H9 (cell line): ENCODE results near the gene CCDC93. TPM values are rescaled to one million over a fixed set of nuclear protein-coding genes. Genes with fewer than 3 reads are reported as not detected.

ENCODE experiments used
- DNase-seq: peaks from one replicate; pipeline ENCODE4 v3.0.0-alpha.2; 2017
- H2AFZ ChIP-seq: one replicate; pipeline ENCODE4 v1.6.1; 2013; ENCODE audit warnings: mild to moderate bottlenecking, low read length, control low read depth, moderate library complexity
- H2AK5ac ChIP-seq: 2 replicates; pipeline ENCODE4 v1.6.1; 2013; ENCODE audit warnings: low read length, control low read depth, mixed read lengths; ENCODE audit not compliant: insufficient read length
- H2BK120ac ChIP-seq: one replicate; pipeline ENCODE4 v1.6.1; 2013; ENCODE audit warnings: low read depth, mild to moderate bottlenecking, low read length, control low read depth, inconsistent platforms; ENCODE audit not compliant: poor library complexity, severe bottlenecking
- H2BK12ac ChIP-seq: 2 replicates; pipeline ENCODE4 v1.6.1; 2013; ENCODE audit warnings: low read length, control low read depth, mixed read lengths, low read depth; ENCODE audit not compliant: insufficient read length
- H2BK15ac ChIP-seq: 2 replicates; pipeline ENCODE4 v1.6.1; 2013; ENCODE audit warnings: low read depth, low read length, control low read depth
- H2BK20ac ChIP-seq: one replicate; pipeline ENCODE4 v1.6.1; 2013; ENCODE audit warnings: low read depth, mild to moderate bottlenecking, low read length, control low read depth, inconsistent platforms; ENCODE audit not compliant: poor library complexity, severe bottlenecking
- H2BK5ac ChIP-seq: 2 replicates; pipeline ENCODE4 v1.6.1; 2013; ENCODE audit warnings: low read length, control low read depth, mixed read lengths; ENCODE audit not compliant: insufficient read length
- H3K14ac ChIP-seq: 2 replicates; pipeline ENCODE4 v1.6.1; 2013; ENCODE audit warnings: low read length, control low read depth; ENCODE audit not compliant: insufficient read depth
- H3K18ac ChIP-seq: 2 replicates; pipeline ENCODE4 v1.6.1; 2013; ENCODE audit warnings: low read depth, mild to moderate bottlenecking, mixed read lengths, low read length, control low read depth; ENCODE audit not compliant: insufficient read length
- H3K23ac ChIP-seq: 2 replicates; pipeline ENCODE4 v1.6.1; 2013; ENCODE audit warnings: low read length, control low read depth, mixed read lengths, low read depth; ENCODE audit not compliant: insufficient read length
- H3K23me2 ChIP-seq: 2 replicates; pipeline ENCODE4 v1.6.1; 2013; ENCODE audit warnings: low read depth, mild to moderate bottlenecking, mixed read lengths, low read length, control low read depth; ENCODE audit not compliant: insufficient read length, poor library complexity, severe bottlenecking
- H3K27ac ChIP-seq: 2 replicates; pipeline ENCODE4 v1.5.1; 2013; ENCODE audit warnings: low read length, control low read depth, mixed read lengths, low read depth; ENCODE audit not compliant: insufficient read length
- H3K27me3 ChIP-seq: 2 replicates; pipeline ENCODE4 v1.6.1; 2013; ENCODE audit warnings: low read length, control low read depth, inconsistent platforms; ENCODE audit not compliant: insufficient read depth
- H3K4ac ChIP-seq: 2 replicates; pipeline ENCODE4 v1.6.1; 2013; ENCODE audit warnings: low read depth, mild to moderate bottlenecking, control low read depth, inconsistent platforms, low read length, moderate library complexity
- H3K4me1 ChIP-seq: 2 replicates; pipeline ENCODE4 v1.6.1; 2013; ENCODE audit warnings: low read length, control low read depth, inconsistent platforms; ENCODE audit not compliant: insufficient read depth
- H3K4me2 ChIP-seq: 2 replicates; pipeline ENCODE4 v1.6.1; 2013; ENCODE audit warnings: low read length, control low read depth, mixed read lengths; ENCODE audit not compliant: insufficient read length, insufficient read depth
- H3K56ac ChIP-seq: 2 replicates; pipeline ENCODE4 v1.6.1; 2013; ENCODE audit warnings: low read depth, mild to moderate bottlenecking, mixed read lengths, low read length, control low read depth; ENCODE audit not compliant: insufficient read length
- H3K79me1 ChIP-seq: 2 replicates; pipeline ENCODE4 v1.6.1; 2013; ENCODE audit warnings: low read depth, mild to moderate bottlenecking, moderate library complexity, low read length, control low read depth, inconsistent platforms; ENCODE audit not compliant: insufficient read depth, poor library complexity, severe bottlenecking
- H3K79me2 ChIP-seq: 2 replicates; pipeline ENCODE4 v1.6.1; 2013; ENCODE audit warnings: low read length, control low read depth, inconsistent platforms; ENCODE audit not compliant: insufficient read depth
- H3K9ac ChIP-seq: 2 replicates; pipeline ENCODE4 v1.6.1; 2013; ENCODE audit warnings: low read length, control low read depth, mixed read lengths; ENCODE audit not compliant: insufficient read length; ENCODE audit errors: extremely low read depth
- H3K9me3 ChIP-seq: one replicate; pipeline ENCODE4 v1.6.1; 2013; ENCODE audit warnings: low read depth, low read length, inconsistent platforms; ENCODE audit not compliant: control insufficient read depth
- H3T11ph ChIP-seq: one replicate; pipeline ENCODE4 v1.6.1; 2013; ENCODE audit warnings: mild to moderate bottlenecking, low read length, control low read depth, inconsistent platforms
- H4K20me1 ChIP-seq: one replicate; pipeline ENCODE4 v1.6.1; 2013; ENCODE audit not compliant: control insufficient read depth, insufficient read length, insufficient read depth
- H4K5ac ChIP-seq: 2 replicates; pipeline ENCODE4 v1.6.1; 2013; ENCODE audit warnings: low read depth, mild to moderate bottlenecking, mixed read lengths, low read length, control low read depth; ENCODE audit not compliant: insufficient read length
- H4K8ac ChIP-seq: replicated peaks from 2 replicates; pipeline ENCODE4 v1.6.1; 2013; ENCODE audit warnings: low read length, control low read depth, mixed read lengths, low read depth; ENCODE audit not compliant: insufficient read length
- H4K91ac ChIP-seq: 2 replicates; pipeline ENCODE4 v1.6.1; 2013; ENCODE audit warnings: low read depth, mild to moderate bottlenecking, moderate library complexity, mixed read lengths, low read length, control low read depth; ENCODE audit not compliant: insufficient read length
- H3K27ac Mint-ChIP-seq, 3 experiments: 2 replicates in 2 of 3; 3 replicates in 1 of 3; pipeline ENCODE4 v1.8.0; 2020 to 2021; ENCODE audit warnings: mixed read lengths in 3 of 3, mild to moderate bottlenecking in 1 of 3, moderate library complexity in 1 of 3
- H3K27me3 Mint-ChIP-seq: 2 replicates; pipeline ENCODE4 v1.8.0; 2021; ENCODE audit warnings: low read depth, mild to moderate bottlenecking, moderate library complexity, mixed read lengths
- H3K36me3 Mint-ChIP-seq, 3 experiments: 2 replicates in 2 of 3; 3 replicates in 1 of 3; pipeline ENCODE4 v1.8.0; 2020 to 2021; ENCODE audit warnings: low read depth in 3 of 3, mixed read lengths in 3 of 3; ENCODE audit not compliant: insufficient read depth in 1 of 3
- H3K4me1 Mint-ChIP-seq, 2 experiments: 2 replicates each; pipeline ENCODE4 v1.8.0; 2020; ENCODE audit warnings: mixed read lengths in 2 of 2
- H3K4me3 Mint-ChIP-seq, 2 experiments: 2 replicates in 1 of 2; 3 replicates in 1 of 2; pipeline ENCODE4 v1.8.0; 2020 to 2021; ENCODE audit warnings: mild to moderate bottlenecking in 2 of 2, mixed read lengths in 2 of 2, moderate library complexity in 1 of 2
- H3K9me3 Mint-ChIP-seq, 2 experiments: 2 replicates in 1 of 2; 3 replicates in 1 of 2; pipeline ENCODE4 v1.8.0; 2020; ENCODE audit warnings: mild to moderate bottlenecking in 2 of 2, mixed read lengths in 2 of 2, moderate library complexity in 1 of 2
- WGBS: extraction: QIAGEN DNeasy Blood & Tissue Kit; methylation state at CpG from one replicate; pipeline ENCODE4 v1.1.7; 2013; ENCODE audit warnings: missing lambda C conversion rate, low lambda C conversion rate, mixed read lengths; ENCODE audit not compliant: insufficient read length; ENCODE audit errors: extremely low coverage; 5-methylcytosine and 5-hydroxymethylcytosine counted together
- total RNA-seq: library from RNA; stranded (reverse); gene quantifications from 2 replicates; pipeline ENCODE4 v1.2.1, GENCODE V29; 2021
- TF ChIP-seq, protein P1 (sequence below): fragments of 200-600 bp; sonication (generic); conservative IDR thresholded peaks from 3 replicates; pipeline ENCODE4 v1.8.0; 2021; ENCODE audit warnings: antibody characterized with exemption, mild to moderate bottlenecking

The CCDC93 gene
- total RNA-seq, 1 experiment from 2014 or later, result 16.4 TPM

- no peak overlapping the region for H2BK20ac ChIP-seq
- no peak overlapping the region for H3K9ac ChIP-seq
- H2BK5ac ChIP-seq, result no peak overlapping the region
- H2BK15ac ChIP-seq, result no peak overlapping the region
- no peak overlapping the region for H2AK5ac ChIP-seq
- H3K27ac Mint-ChIP-seq, result no peak overlapping the region
- no peak overlapping the region for H3K4me2 ChIP-seq
- no peak overlapping the region for H2AFZ ChIP-seq
- H3K56ac ChIP-seq, result no peak overlapping the region
- H3K4me3 Mint-ChIP-seq, result no peak overlapping the region
- no peak overlapping the region for H3T11ph ChIP-seq
- DNase-seq, result no peak
- no peaks in the 10 kb centered on the region for H3K27me3 ChIP-seq
- H3K4ac ChIP-seq, result no peak overlapping the region
- no peaks in the 10 kb centered on the region for H3K79me2 ChIP-seq
- H3K9me3 ChIP-seq, result no peaks in the 10 kb centered on the region
- H3K36me3 Mint-ChIP-seq, result peaks cover 19 to 62% (median 37%) of the 10 kb centered on the region in 3 experiments
- WGBS, result no CpG with 5 or more reads among the region's 2 CpGs
- H3K18ac ChIP-seq, result no peak overlapping the region
- H4K5ac ChIP-seq, result no peak overlapping the region
- H4K8ac ChIP-seq, result no peak overlapping the region
- H2BK120ac ChIP-seq, result no peak overlapping the region
- H3K9me3 Mint-ChIP-seq, result no peaks in the 10 kb centered on the region
- no peak overlapping the region for H3K23ac ChIP-seq
- no peak overlapping the region for H3K27ac ChIP-seq
- H4K20me1 ChIP-seq, result no peaks in the 10 kb centered on the region
- H3K14ac ChIP-seq, result no peak overlapping the region
- H3K4me1 ChIP-seq, result no peaks in the 10 kb centered on the region
- TF ChIP-seq, protein P1, sequence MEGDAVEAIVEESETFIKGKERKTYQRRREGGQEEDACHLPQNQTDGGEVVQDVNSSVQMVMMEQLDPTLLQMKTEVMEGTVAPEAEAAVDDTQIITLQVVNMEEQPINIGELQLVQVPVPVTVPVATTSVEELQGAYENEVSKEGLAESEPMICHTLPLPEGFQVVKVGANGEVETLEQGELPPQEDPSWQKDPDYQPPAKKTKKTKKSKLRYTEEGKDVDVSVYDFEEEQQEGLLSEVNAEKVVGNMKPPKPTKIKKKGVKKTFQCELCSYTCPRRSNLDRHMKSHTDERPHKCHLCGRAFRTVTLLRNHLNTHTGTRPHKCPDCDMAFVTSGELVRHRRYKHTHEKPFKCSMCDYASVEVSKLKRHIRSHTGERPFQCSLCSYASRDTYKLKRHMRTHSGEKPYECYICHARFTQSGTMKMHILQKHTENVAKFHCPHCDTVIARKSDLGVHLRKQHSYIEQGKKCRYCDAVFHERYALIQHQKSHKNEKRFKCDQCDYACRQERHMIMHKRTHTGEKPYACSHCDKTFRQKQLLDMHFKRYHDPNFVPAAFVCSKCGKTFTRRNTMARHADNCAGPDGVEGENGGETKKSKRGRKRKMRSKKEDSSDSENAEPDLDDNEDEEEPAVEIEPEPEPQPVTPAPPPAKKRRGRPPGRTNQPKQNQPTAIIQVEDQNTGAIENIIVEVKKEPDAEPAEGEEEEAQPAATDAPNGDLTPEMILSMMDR, result no peak
- peaks cover 5 to 6% of the 10 kb centered on the region in 2 experiments; a peak in 3 of 4 replicates for H3K4me1 Mint-ChIP-seq
- no peaks in the 10 kb centered on the region for H3K27me3 Mint-ChIP-seq
- H4K91ac ChIP-seq, result no peak overlapping the region
- H3K79me1 ChIP-seq, result no peaks in the 10 kb centered on the region
- H3K23me2 ChIP-seq, result no peaks in the 10 kb centered on the region
- no peak overlapping the region for H2BK12ac ChIP-seq
Measured at GRCh38 chr2:117944816-117945215, 69.1 kb downstream of the CCDC93 start.
